ENCODE data around the gene TANK. TPM values are rescaled to one million over a fixed set of nuclear protein-coding genes. Genes with fewer than 3 reads are reported as not detected.
A peak's percentile ranks its signal among the peaks of the same experiment; 100 is the strongest.
"Not testable (repeated sequence)": the region's sequence is repeated elsewhere in the genome, so short reads cannot be mapped to it uniquely, and the experiment has no call there.

Gene TANK
- total RNA-seq, 2 donors from 2014 or later, result 50.4 to 51.0 TPM

DNA sequence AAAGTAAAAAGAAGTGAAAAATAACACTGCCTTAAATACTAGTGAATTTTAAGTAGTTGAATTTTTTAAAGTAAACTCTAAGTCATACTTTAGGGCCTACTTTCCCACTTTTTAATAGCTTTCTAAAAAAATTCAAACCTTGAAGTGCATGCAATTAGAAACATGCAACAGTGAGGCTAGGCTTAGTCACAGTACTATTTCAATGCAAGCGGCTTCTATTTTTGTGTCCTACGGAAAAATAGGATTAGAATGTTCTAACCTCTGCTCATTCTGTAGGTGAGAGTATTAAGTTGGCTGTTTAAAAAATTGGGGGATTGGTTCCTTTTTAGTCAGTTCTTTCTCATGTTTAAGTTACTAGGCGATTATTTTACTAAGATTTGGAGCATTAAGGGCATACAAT, 108.9 kb downstream of the TANK start:
- 94% methylated on average over 3 of the region's 3 CpGs for WGBS
- Histone ChIP-seq H3K9me3 (no peaks in the 10 kb centered on the region), H3K4me3 (no peak overlapping the region), H3K27me3 (replicated peaks; ENCODE audit: insufficient read depth) (no peaks in the 10 kb centered on the region), H3K4me1 (replicated peaks) (no peaks in the 10 kb centered on the region), H3K27ac (no peak overlapping the region), H3K36me3 (no peaks in the 10 kb centered on the region)
- DNase-seq (ENCODE audit: low spot score), result no peak
- TF ChIP-seq POLR2AphosphoS5 (IDR thresholded peaks at IDR 0.05) (no peak), POLR2A (IDR thresholded peaks at IDR 0.05) (no peak)
- TF ChIP-seq, protein P1, sequence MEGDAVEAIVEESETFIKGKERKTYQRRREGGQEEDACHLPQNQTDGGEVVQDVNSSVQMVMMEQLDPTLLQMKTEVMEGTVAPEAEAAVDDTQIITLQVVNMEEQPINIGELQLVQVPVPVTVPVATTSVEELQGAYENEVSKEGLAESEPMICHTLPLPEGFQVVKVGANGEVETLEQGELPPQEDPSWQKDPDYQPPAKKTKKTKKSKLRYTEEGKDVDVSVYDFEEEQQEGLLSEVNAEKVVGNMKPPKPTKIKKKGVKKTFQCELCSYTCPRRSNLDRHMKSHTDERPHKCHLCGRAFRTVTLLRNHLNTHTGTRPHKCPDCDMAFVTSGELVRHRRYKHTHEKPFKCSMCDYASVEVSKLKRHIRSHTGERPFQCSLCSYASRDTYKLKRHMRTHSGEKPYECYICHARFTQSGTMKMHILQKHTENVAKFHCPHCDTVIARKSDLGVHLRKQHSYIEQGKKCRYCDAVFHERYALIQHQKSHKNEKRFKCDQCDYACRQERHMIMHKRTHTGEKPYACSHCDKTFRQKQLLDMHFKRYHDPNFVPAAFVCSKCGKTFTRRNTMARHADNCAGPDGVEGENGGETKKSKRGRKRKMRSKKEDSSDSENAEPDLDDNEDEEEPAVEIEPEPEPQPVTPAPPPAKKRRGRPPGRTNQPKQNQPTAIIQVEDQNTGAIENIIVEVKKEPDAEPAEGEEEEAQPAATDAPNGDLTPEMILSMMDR (IDR thresholded peaks at IDR 0.05), result no peak
- intact Hi-C loops (cut with DNase I), result no loop called here

DNA sequence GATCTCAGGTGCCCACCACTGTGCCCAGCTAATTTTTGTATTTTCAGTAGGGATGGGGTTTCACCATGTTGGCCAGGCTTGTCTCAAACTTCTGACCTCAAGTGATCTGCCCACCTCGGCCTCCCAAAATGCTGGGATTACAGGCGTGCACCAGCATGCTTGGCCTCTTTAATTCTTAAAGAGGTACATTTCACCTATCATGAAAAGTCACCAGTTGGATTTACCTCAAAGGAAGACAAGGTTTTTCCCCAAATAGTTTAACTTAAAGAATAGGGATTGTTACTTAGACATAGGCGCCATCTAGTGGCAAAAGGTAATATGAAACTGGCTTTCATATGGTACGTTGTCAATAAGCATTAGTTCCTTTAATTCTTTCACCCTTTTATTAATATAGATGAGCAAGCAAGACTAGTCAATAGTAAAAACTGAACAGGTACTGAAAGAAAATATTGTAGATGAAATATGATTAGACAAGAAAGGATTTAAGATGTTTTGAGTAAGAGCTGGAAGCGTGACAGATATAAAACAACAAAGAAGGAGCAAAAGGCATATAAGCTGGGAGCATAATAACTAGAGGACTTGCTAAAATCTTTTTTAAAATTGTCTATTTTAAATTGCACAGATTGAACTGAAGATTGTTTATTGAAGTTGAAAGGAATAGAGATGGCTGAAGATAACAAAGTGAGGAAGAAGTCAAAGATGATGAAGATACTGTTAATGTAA, 113.0 kb downstream of the TANK start:
- TF ChIP-seq, protein P1 (IDR thresholded peaks at IDR 0.05), result peak in 3 of 4 experiments; percentile 44 to 61 (median 57)
- TF ChIP-seq POLR2A (IDR thresholded peaks at IDR 0.05), result no peak
- WGBS, result 55% methylated on average over 5 of the region's 5 CpGs
- intact Hi-C loops (cut with DNase I), result no loop called here
- Histone ChIP-seq H3K27ac (no peak overlapping the region), H3K4me3 (no peak overlapping the region), H3K4me1 (replicated peaks) (no peaks in the 10 kb centered on the region), H3K36me3 (no peaks in the 10 kb centered on the region), H3K9me3 (no peaks in the 10 kb centered on the region), H3K27me3 (replicated peaks; ENCODE audit: insufficient read depth) (no peaks in the 10 kb centered on the region)
- DNase-seq (ENCODE audit: low spot score), result peak; percentile 17

DNA sequence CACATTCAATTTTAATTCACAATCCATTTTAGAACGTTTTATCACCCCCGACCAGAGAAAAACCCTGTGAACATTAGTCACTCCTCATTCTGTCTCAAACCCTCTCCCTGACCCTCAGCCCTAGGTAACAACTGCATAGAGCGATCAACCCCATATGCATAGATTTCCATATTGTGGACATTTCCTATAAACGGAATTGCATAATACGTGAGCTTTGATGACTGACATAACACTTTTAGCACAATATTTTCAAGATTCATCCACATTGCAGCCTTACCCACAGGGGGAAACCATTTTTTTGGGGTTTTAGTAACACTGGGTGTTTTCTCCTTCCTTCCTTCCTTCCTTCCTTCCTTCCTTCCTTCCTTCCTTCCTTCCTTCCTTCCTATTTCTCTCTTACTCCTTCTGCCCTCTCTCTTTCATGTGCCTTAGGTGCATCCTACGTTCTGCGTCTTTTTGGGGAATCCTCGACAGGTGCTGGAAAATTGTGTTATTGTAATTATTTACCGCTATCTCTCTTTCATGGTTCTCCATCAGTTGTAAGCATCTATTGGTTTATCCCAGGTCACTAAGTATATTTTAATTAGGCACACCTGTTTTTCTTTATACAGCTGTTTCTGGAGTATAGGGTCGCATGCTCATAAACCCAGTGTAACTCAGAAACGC, 118.5 kb downstream of the TANK start:
- 62% methylated on average over 11 of the region's 11 CpGs for WGBS
- H3K27ac ChIP-seq; H3K27me3 ChIP-seq (replicated peaks; ENCODE audit: insufficient read depth); intact Hi-C loops (cut with DNase I); H3K36me3 ChIP-seq; H3K4me3 ChIP-seq; H3K9me3 ChIP-seq; H3K4me1 ChIP-seq (replicated peaks): not testable (repeated sequence)
- peak; percentile 27 for DNase-seq (ENCODE audit: low spot score)

DNA sequence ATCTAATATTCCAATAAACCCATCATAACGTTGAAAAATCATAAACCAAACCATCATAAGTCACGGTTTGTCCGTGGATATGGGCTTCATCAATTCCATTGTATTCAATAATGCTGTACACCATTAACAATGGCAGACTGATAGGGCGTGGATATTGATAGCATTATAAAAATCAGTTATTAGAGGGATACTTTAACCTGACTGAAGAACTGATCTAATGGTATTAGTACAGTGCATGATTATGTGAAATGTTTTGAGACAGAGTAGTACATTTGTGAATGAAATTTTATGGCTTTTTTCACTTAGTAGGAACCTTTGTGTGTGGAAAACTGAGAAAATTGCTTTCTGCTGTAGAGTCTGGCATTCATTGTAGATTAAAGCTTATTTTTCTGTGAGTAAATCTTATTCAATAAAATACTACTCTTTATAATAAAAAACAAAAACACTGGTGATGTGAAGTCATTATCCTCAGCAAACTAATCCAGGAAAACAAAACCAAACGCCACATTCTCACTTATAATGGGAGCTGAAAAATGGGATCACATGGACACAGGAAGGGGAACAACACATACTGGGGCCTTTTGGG, 119.1 kb downstream of the TANK start:
- intact Hi-C loops (cut with DNase I); H3K9me3 ChIP-seq: not testable (repeated sequence)
- WGBS, result 71% methylated on average over 5 of the region's 5 CpGs

DNA sequence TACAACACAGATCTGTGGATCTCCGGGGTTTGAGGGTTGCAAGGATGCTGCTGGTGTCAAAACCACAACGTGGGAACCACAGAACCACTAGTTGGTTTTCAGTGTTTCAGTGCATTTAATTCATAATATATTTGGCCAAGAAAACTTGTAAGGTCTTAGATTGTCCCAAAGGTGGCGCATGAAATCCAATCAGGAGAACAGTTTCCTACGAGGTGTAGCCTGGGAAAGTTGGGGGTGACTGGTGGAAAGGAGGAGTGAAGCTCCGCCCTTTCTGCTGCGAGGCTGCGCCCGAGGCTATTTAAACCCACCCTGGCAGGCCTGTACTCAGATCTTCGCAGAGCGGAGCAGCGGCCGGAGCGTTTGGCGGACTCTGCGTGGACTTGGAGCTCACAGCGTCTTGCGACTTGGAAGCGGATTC, 120.7 kb downstream of the TANK start:
- H3K9me3 ChIP-seq; H3K27me3 ChIP-seq (replicated peaks; ENCODE audit: insufficient read depth); H3K36me3 ChIP-seq; intact Hi-C loops (cut with DNase I); H3K27ac ChIP-seq; H3K4me1 ChIP-seq (replicated peaks); H3K4me3 ChIP-seq: not testable (repeated sequence)
- peak; percentile 70 for DNase-seq (ENCODE audit: low spot score)
- WGBS, result 84% methylated on average over 18 of the region's 18 CpGs

More for the DNA sequence above, 119.1 kb downstream of the TANK start:
- not testable (repeated sequence) for H3K27me3 ChIP-seq (replicated peaks; ENCODE audit: insufficient read depth); H3K27ac ChIP-seq; H3K4me3 ChIP-seq; H3K36me3 ChIP-seq; H3K4me1 ChIP-seq (replicated peaks); DNase-seq (ENCODE audit: low spot score)

DNA sequence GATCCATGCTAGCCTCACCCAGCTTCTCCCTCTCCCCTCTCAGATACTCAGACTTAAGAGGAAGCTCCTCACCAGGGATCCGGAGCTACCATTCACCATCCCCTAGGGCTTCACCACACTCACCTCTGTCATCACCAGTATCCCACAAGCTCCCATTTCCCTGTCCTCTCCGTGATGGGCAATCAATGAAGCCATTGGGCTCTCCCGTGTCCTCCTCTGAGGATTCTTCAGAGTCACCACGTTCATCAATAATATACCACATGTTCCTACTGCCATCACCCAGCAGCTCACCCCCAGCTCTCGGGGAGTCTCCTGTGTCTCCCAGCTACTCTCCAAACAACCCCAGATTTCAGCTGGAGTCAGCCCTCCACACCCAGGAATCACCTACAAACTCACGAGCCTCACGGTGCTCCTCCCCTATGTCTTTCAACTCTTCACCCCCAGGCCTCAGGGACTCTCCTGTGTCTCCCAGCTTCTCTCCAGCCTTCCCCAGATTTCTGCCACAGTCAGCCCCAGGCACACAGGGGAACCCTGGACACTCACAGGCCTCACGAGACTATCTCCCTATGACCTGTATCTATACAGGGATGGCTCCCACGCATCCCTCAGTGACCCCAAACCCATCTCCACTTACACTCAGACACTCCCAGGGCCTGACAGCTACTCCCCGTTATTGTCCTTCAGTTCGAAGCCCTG, 121.5 kb downstream of the TANK start:
- H3K4me3 ChIP-seq; H3K4me1 ChIP-seq (replicated peaks); intact Hi-C loops (cut with DNase I); H3K27ac ChIP-seq; H3K36me3 ChIP-seq; H3K9me3 ChIP-seq; H3K27me3 ChIP-seq (replicated peaks; ENCODE audit: insufficient read depth): not testable (repeated sequence)
- DNase-seq (ENCODE audit: low spot score), result peak; percentile 43
- 85% methylated on average over 11 of the region's 11 CpGs for WGBS

DNA sequence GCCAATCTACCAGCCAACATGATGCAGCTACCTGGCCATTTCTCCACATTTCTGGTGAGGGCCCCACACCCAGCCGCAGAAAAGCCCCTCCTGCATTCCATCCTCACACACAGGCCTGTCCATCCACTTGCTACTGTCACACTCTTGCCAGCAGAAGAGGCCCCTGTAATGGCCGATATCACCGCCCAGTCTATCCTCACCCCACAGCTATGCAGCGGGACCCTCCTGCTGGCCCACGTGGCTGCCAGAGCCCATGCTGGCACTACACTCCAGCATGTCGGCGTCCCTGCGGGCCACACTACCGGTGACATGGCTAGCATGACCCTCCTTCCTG, 122.0 kb downstream of the TANK start:
- H3K4me1 ChIP-seq (replicated peaks); H3K4me3 ChIP-seq; H3K9me3 ChIP-seq; H3K36me3 ChIP-seq; intact Hi-C loops (cut with DNase I); H3K27ac ChIP-seq; H3K27me3 ChIP-seq (replicated peaks; ENCODE audit: insufficient read depth): not testable (repeated sequence)
- peak; percentile 6 for DNase-seq (ENCODE audit: low spot score)
- 91% methylated on average over 9 of the region's 9 CpGs for WGBS
